ENCODE measurements around the gene CNDP1.
"Not testable (repeated sequence)": the region's sequence is repeated elsewhere in the genome, so short reads cannot be mapped to it uniquely, and the experiment has no call there.

Gene CNDP1

GRCh38 chr18:74541703-74542555 is 7.6 kb downstream of the CNDP1 start:
- peak in 39 of 51 donors; percentile 5 to 83 (median 65) for DNase-seq

DNA sequence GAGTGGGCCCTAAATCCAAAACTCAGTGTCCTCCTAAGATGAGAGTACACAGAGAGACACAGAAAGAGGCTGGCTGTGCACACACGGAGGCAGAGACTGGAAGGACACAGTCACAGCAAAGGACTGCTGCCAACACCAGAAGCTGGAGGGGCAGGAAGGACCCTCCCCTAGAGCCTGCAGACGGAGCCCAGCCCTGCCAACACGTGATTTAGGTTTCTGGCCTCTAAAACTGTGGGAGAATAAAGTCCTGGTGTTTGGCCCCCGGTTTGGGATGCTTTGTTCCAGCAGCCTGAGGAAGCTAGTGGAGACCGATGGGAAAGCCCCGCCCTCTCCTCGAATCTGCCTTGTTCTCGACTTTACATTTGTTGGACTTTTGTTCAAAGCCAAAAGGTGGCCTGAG is 10.6 kb downstream of the CNDP1 start:
- no peak for DNase-seq

GRCh38 chr18:74546007-74546406 is 11.7 kb downstream of the CNDP1 start:
- no peak for DNase-seq

DNA sequence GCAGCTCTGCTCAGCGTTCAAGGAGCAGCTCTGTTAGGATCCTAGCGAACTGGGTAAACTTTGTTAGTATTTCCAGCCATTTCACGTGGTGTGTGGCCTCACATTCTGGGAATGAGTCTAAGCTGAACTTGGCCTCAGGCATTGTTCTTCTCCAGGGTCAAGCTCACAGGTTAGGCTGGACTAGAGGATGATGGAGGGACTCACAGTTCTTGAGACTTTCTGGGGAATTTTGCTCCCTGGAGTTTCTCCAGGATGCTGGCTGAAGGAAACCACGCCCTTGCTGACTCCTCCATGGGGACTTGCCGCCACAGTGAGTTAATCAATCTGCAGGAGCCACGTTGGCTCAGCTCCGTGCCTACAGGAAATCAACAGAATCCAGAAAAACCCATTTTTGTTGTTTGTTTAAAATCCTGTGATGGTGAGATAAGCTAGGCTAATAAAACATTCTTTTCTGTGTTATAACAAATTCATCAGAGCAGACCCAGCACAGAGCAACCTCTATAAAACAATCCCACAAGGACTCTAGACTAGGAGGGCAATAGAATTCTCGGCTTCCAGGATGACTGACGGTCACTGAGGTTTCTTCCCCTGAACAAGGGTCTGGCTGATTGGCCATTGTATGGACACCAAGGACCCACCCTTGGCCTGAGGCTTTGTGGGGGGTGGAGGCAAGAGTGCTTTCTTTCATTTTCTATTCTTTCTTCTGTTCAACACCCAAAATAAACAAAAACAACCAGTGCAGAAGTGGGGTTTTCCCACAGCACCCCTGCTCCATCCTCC is 12.6 kb downstream of the CNDP1 start:
- no peak for DNase-seq

DNA sequence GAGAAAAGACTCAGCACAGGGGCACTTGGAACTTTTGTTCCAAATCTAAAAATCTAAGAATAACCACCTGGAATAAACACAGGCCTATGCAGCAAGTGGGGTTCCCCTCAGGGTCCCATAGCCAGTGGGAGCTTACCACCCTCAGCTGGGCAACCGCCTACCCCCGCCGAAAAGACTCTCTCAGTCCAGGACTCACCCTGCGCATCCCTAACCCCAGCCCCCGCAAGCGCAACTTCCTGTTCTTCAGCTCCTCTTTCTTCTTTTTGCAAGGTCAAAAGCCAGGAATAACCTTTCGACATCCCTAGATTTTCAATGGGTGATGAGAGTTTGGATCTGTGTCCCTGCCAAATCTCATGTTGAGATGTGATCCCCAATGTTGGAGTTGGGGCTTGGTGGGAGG is 13.6 kb downstream of the CNDP1 start:
- DNase-seq: no peak

GRCh38 chr18:74549591-74550104 is 15.3 kb downstream of the CNDP1 start:
- DNase-seq: no peak

GRCh38 chr18:74550886-74551285 is 16.6 kb downstream of the CNDP1 start:
- no peak for DNase-seq

GRCh38 chr18:74551452-74551851 is 17.2 kb downstream of the CNDP1 start:
- DNase-seq: no peak

GRCh38 chr18:74551936-74552555 is 17.7 kb downstream of the CNDP1 start:
- DNase-seq: peak in 45 of 51 donors; percentile 8 to 90 (median 62)

DNA sequence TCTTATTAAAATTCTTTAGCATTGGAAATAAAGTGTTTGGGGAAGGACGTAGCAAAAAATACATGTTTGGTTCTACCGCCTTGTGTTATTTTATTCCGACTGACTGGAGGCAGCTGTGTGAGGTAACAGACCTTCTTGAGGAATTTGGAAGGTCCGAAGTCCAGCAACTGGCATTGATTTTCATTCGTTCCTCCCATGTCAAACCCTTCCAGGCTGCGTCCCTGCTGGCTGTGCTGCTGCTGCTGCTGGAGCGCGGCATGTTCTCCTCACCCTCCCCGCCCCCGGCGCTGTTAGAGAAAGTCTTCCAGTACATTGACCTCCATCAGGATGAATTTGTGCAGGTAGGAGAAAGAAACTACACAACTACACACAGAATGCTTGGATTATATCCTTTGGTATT is 21.8 kb downstream of the CNDP1 start:
- no peak for DNase-seq

DNA sequence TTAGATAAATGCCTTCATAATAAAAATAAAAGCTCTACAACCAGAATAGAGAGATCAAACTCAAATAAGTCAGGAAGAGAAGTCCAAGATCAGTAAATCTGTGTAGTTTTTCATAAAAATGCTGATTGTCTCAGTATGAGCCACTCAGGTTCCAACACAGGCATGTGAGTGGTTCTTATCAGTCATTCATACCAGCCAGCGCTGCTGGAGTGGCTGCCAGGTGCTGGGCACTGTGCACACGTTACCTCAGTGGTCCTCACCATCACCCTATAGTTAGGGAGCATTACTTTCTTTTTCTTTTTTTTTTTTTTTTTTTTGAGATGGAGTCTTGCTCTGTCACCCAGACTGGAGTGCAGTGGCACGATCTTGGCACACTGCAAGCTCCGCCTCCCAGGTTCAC is 23.8 kb downstream of the CNDP1 start:
- DNase-seq: no peak

DNA sequence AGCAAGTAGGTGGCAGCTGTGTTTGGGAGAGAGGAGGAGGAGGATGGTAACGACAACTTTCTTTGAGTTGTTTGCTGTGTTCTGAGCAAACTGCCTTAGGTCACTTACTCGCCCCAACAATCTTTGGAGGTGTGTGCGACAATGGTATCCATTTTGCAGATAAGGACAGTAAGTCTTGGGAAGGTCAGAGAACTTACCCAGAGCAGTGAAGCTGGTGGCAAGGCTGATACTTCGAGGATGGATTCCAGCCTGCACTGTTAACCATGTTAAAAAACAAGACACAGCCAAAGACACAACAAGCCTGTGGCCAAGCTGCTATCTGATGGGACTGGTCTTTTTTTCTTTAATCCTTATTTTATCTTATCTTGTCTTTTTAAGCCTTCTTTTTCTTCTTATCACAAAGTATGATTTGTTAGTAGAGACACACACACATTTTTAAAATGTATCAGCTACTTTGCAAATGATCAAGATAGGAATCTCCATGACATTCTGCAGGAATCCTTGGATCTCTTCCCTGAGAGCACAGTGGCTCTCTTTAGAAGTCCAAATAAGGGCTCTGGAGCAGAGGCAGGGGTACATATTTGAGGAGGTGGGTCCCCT is 27.9 kb downstream of the CNDP1 start:
- DNase-seq: no peak

- no peak for DNase-seq
Measured at GRCh38 chr18:74562775-74563174, 28.5 kb downstream of the CNDP1 start.

DNA sequence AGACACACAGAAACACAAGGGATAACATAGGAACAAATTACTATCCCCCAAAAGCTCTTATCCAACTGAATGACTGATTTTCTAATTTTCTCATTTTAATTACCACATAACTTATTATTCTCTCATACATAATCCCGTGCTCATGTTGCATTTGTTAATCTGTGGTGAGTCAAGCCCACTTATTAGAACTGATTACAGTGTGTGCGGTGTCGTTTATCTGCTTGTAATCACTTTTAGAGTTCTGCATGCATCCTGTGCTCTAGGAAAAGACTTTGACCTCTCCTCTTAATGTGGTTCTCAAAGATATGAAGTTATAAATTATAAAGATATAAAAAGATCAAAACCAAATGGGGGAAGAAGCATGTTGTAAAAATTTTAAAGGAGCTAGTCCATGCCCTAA is 29.7 kb downstream of the CNDP1 start:
- no peak for DNase-seq

DNA sequence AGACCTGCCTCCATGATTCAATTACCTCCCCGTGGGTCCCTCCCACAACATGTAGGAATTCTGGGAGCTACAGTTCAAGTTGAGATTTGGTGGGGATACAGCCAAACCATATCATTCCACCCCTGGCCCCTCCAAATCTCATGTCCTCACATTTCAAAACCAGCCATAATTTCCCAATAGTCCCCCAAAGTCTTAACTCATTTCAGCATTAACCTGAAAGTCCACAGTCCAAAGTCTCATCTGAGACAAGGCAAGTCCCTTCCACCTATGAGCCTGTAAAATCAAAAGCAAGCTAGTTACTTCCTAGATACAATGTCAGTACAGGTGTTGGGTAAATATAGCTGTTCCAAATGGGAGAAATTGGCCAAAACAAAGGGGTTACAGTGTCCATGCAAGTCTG is 30.9 kb downstream of the CNDP1 start:
- not testable (repeated sequence) for DNase-seq

- not testable (repeated sequence) for DNase-seq
Measured at GRCh38 chr18:74565993-74566392, 31.7 kb downstream of the CNDP1 start.

DNA sequence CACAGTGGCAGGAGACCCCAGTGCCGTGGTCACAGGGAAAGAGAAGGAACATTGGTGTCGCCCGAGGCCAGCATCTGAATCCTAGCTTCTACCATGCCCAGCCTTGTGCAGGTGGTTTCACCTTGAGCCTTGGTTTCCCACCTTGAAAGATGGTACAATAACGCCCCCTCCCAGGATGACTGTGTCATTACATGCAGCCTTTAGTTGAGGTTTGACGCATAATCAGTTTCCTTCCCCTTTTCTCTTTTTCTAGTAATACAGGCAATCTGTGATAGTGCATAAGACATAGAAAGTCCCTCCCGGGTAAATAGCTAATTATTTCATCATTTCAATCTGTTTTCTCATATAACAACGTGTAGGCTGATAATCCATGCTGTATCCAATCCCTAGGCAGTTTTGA is 33.5 kb downstream of the CNDP1 start:
- no peak for DNase-seq

- DNase-seq: no peak
Measured at GRCh38 chr18:74569401-74569800, 35.1 kb downstream of the CNDP1 start.

GRCh38 chr18:74570266-74570665 is 36.0 kb downstream of the CNDP1 start:
- DNase-seq: no peak

DNA sequence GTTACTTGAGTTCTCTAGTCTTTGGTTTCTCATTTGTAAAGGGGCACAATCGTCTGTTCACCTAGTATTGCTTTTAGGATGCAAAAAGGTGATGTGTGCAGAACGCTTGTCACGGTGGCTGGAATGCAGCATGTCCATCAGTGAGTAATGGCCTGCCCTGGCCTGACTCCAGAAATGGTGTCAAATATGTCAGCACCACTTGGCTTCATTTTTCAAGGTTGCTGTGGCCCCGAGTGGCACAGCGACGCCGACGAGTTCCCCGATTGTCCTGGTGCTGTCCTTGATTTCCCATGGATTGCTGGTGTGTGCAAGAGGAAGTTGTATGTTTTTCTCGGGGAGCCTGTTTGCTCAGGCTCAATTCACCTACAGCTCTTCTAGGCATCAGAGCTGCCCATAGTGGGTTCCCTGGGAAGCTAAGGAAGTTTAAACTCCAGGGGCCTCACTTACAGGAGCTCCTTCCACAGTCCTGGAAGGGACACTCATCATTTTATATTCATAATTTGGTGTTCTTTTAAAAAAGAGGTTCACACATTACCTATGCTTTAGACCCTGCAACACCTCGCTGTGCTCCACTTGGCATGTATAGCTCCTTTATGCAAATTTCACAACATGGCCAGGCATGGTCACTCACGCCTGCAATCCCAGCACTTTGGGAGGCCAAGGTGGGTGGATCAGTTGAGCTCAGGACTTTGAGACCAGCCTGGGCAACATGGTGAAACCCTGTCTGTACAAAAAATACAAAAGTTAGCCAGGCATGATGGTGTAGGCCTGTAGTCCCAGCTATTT is 37.8 kb downstream of the CNDP1 start:
- DNase-seq: no peak

DNA sequence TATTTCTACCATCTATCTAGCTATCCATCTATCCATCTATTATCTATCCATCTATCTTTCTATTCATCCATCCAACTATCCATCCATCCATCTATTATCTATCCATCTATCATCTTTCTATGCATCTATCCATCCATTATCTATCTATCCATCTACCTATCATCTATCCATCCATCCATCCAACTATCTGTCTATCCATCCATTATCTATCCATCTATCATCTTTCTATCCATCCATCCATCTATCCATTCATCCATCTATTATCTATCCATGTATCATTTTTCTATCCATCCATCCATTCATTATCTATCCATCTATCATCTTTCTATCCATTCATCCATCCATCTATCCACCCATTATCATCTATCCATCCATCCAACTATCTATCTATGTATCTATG is 38.8 kb downstream of the CNDP1 start:
- DNase-seq: no peak

Data from hypothalamus (tissue), 51 donors.